ENCODE measurements around the gene PPM1J.

PPM1J gene

GRCh38 chr1:112666946-112667345, 48.2 kb downstream of the PPM1J start:
- no peak for FAIRE-seq
- no peak for TF ChIP-seq PAX5 (IDR thresholded peaks at IDR 0.05; ENCODE audit: insufficient read depth, low read length, severe bottlenecking)

DNA sequence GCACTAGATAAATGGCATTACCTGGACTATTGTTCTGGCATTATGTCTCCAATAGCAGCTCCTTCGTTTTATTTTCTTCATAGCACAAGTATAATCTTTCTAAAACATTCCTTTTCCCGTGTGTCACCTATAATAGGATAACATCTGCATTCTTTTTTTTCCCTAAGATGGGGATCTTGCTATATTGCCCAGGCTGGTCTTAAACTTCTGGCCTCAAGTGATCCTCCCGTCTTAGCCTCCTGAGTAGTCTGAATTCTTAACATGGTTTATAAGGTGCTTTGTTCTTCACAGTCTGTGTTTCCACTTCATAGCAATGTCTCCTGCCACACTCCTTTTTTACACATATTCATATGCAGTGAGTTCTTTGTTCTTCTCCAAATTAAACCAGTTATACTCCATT, 49.3 kb downstream of the PPM1J start:
- FAIRE-seq (no peak), DNase-seq (ENCODE audit: insufficient read length, low spot score) (no peak)
- no peak for TF ChIP-seq PAX5 (IDR thresholded peaks at IDR 0.05; ENCODE audit: insufficient read depth, low read length, severe bottlenecking)
- no peak for TF ChIP-seq TAF1 (IDR thresholded peaks at IDR 0.05; ENCODE audit: low read depth, low read length)
- TF ChIP-seq POLR2AphosphoS5 (IDR thresholded peaks at IDR 0.05; ENCODE audit: low read depth, low read length), result no peak
- no peak for TF ChIP-seq POLR2A (IDR thresholded peaks at IDR 0.05; ENCODE audit: low read depth, low read length)
- TF ChIP-seq POU2F2 (IDR thresholded peaks at IDR 0.05; ENCODE audit: low read depth, low read length), result no peak

More at GRCh38 chr1:112666946-112667345, 48.2 kb downstream of the PPM1J start:
- no peak for DNase-seq (ENCODE audit: insufficient read length, low spot score)
